Endothelial cell of umbilical vein (primary cell): ENCODE measurements around the gene ALG11.

ENCODE experiments used
- CTCF ChIP-seq, 2 donors: IDR thresholded peaks; 1 replicate in 1 of 2; 2 replicates in 1 of 2; pipeline ENCODE4 v1.5.1; 2011; ENCODE audit warnings: low read length in 2 of 2, mild to moderate bottlenecking in 2 of 2, moderate library complexity in 2 of 2, control low read depth in 1 of 2, inconsistent platforms in 1 of 2, low read depth in 1 of 2; ENCODE audit not compliant: insufficient read depth in 1 of 2; ENCODE audit errors: extremely low read depth in 1 of 2
- FOS ChIP-seq: IDR thresholded peaks from 2 replicates; pipeline ENCODE4 v1.6.1; 2011; ENCODE audit warnings: mild to moderate bottlenecking, low read length, moderate library complexity, borderline replicate concordance; ENCODE audit not compliant: insufficient read depth
- MAX ChIP-seq: IDR thresholded peaks from 2 replicates; pipeline ENCODE4 v1.6.1; 2011; ENCODE audit not compliant: insufficient read depth, insufficient read length
- MYC ChIP-seq: IDR thresholded peaks from one replicate; pipeline ENCODE4 v1.6.1; 2011; ENCODE audit warnings: mild to moderate bottlenecking, low read depth, low read length
- POLR2AphosphoS5 ChIP-seq: IDR thresholded peaks from 2 replicates; pipeline ENCODE4 v1.6.1; 2012; ENCODE audit warnings: low read depth, mild to moderate bottlenecking, control low read depth, low read length, moderate library complexity; ENCODE audit not compliant: insufficient read depth

- no peak for TF ChIP-seq CTCF (IDR thresholded peaks at IDR 0.05; ENCODE audit: extremely low read depth in 1 of 2, insufficient read depth in 1 of 2, low read depth in 1 of 2, low read length in 2 of 2)
- TF ChIP-seq POLR2AphosphoS5, result no peak
- no peak for TF ChIP-seq MYC
- TF ChIP-seq MAX, result no peak
- no peak for TF ChIP-seq FOS
These were observed 55.0 kb downstream of the ALG11 start for GRCh38 chr13:52067237-52067636.
